GM23338 (cell line): Measurements from ENCODE around the gene CCBE1. TPM values are rescaled to one million over a fixed set of nuclear protein-coding genes. Genes with fewer than 3 reads are reported as not detected.
A peak's percentile ranks its signal among the peaks of the same experiment; 100 is the strongest.

Experiments
- ATAC-seq: fragments of 200-7000 bp; cut with Tn5 transposase; 3 replicates; pipeline ENCODE4 v1.9.1; 2020
- DNase-seq: peaks from one replicate; pipeline ENCODE4 v3.0.0-alpha.2; 2015; ENCODE audit warnings: low spot score
- H2AFZ ChIP-seq: fragments of 200-600 bp; sonication (generic); 2 replicates; pipeline ENCODE4 v1.8.0; 2016; ENCODE audit warnings: antibody characterized with exemption, mild to moderate bottlenecking, moderate library complexity
- H3F3A ChIP-seq: fragments of 200-600 bp; sonication (generic); replicated peaks from 2 replicates; pipeline ENCODE4 v1.8.0; 2017; ENCODE audit warnings: antibody characterized with exemption, mixed run types, low read depth
- H3K27ac ChIP-seq: fragments of 200-600 bp; sonication (generic); 2 replicates; pipeline ENCODE4 v1.6.1; 2016; ENCODE audit warnings: low read depth
- H3K27me3 ChIP-seq: fragments of 200-600 bp; sonication (generic); 2 replicates; pipeline ENCODE4 v1.8.0; 2016; ENCODE audit warnings: mild to moderate bottlenecking, mixed run types, moderate library complexity; ENCODE audit not compliant: insufficient read depth
- H3K36me3 ChIP-seq: fragments of 200-600 bp; sonication (generic); 2 replicates; pipeline ENCODE4 v1.8.0; 2016; ENCODE audit warnings: mild to moderate bottlenecking; ENCODE audit not compliant: insufficient read depth
- H3K4me1 ChIP-seq: fragments of 200-600 bp; sonication (generic); 2 replicates; pipeline ENCODE4 v1.8.0; 2016; ENCODE audit warnings: mild to moderate bottlenecking, moderate library complexity; ENCODE audit not compliant: insufficient read depth
- H3K4me2 ChIP-seq: fragments of 200-600 bp; sonication (generic); 2 replicates; pipeline ENCODE4 v1.7.1; 2017; ENCODE audit warnings: mixed run types
- H3K4me3 ChIP-seq: fragments of 200-600 bp; sonication (generic); 2 replicates; pipeline ENCODE4 v1.6.1; 2016; ENCODE audit warnings: mixed run types
- H3K79me2 ChIP-seq: fragments of 200-600 bp; sonication (generic); replicated peaks from 2 replicates; pipeline ENCODE4 v1.8.0; 2017; ENCODE audit warnings: mild to moderate bottlenecking; ENCODE audit not compliant: insufficient read depth
- H3K9me2 ChIP-seq: fragments of 200-600 bp; sonication (generic); 2 replicates; pipeline ENCODE4 v1.8.0; 2017; ENCODE audit not compliant: insufficient read depth
- H4K20me1 ChIP-seq: fragments of 200-600 bp; sonication (generic); replicated peaks from 2 replicates; pipeline ENCODE4 v1.8.0; 2017; ENCODE audit warnings: mild to moderate bottlenecking; ENCODE audit not compliant: insufficient read depth
- H3K27ac Mint-ChIP-seq: 2 replicates; pipeline ENCODE4 v1.8.0; 2020; ENCODE audit warnings: inconsistent platforms, mild to moderate bottlenecking, moderate library complexity, mixed read lengths
- H3K27me3 Mint-ChIP-seq: 3 replicates; pipeline ENCODE4 v1.8.0; 2022; ENCODE audit warnings: low read depth, mild to moderate bottlenecking, moderate library complexity, mixed read lengths, inconsistent platforms; ENCODE audit not compliant: insufficient read depth, poor library complexity
- H3K36me3 Mint-ChIP-seq: 3 replicates; pipeline ENCODE4 v1.8.0; 2021; ENCODE audit warnings: low read depth, mild to moderate bottlenecking, inconsistent platforms, moderate library complexity, mixed read lengths
- H3K4me1 Mint-ChIP-seq: 3 replicates; pipeline ENCODE4 v1.8.0; 2020; ENCODE audit warnings: mild to moderate bottlenecking, inconsistent platforms, mixed read lengths
- H3K4me3 Mint-ChIP-seq: 3 replicates; pipeline ENCODE4 v1.8.0; 2021; ENCODE audit warnings: moderate library complexity, mild to moderate bottlenecking, inconsistent platforms, mixed read lengths
- H3K9me3 Mint-ChIP-seq: 3 replicates; pipeline ENCODE4 v1.8.0; 2020; ENCODE audit warnings: moderate library complexity, mild to moderate bottlenecking, inconsistent platforms, mixed read lengths
- EZH2phosphoT487 ChIP-seq: fragments of 200-600 bp; sonication (generic); IDR thresholded peaks from one replicate; pipeline ENCODE4 v1.8.1; 2018; ENCODE audit warnings: antibody characterized with exemption; ENCODE audit not compliant: unreplicated experiment
- JUNB ChIP-seq: IDR thresholded peaks from one replicate; pipeline ENCODE4 v1.6.1; 2016; ENCODE audit warnings: antibody characterized with exemption; ENCODE audit not compliant: unreplicated experiment
- NANOG ChIP-seq: IDR thresholded peaks from 2 replicates; pipeline ENCODE4 v1.6.1; 2016; ENCODE audit warnings: antibody characterized with exemption, borderline replicate concordance
- ZNF114 ChIP-seq: fragments of 250-450 bp; sonication (Bioruptor Pico); IDR thresholded peaks from 2 replicates; pipeline ENCODE4 v1.5.0; 2020; ENCODE audit warnings: mild to moderate bottlenecking, moderate library complexity
- ZNF331 ChIP-seq: fragments of 250-450 bp; sonication (Bioruptor Pico); IDR thresholded peaks from 2 replicates; pipeline ENCODE4 v1.5.0; 2020; ENCODE audit warnings: low read depth, mild to moderate bottlenecking, moderate library complexity
- polyA plus RNA-seq: library from polyadenylated mRNA; unstranded; fragments of >200 nt; fragmentation: Nextera tagmentation; extraction: Ambion mirVana; gene quantifications from 2 replicates; pipeline ENCODE4 v1.2.1, GENCODE V29; 2016
- total RNA-seq: library from RNA; depleted of rRNA; stranded (reverse); fragments of >200 nt; shearing (Covaris generic); gene quantifications from 2 replicates; pipeline ENCODE4 v1.2.3, GENCODE V29; 2014
- TF ChIP-seq, protein P1 (sequence below): fragments of 250-450 bp; sonication (Bioruptor Pico); IDR thresholded peaks from 2 replicates; pipeline ENCODE4 v1.5.0; 2020; ENCODE audit warnings: mild to moderate bottlenecking, moderate library complexity
- TF ChIP-seq, protein P2 (sequence below): IDR thresholded peaks from one replicate; pipeline ENCODE4 v1.6.1; 2018; ENCODE audit warnings: antibody characterized with exemption; ENCODE audit not compliant: unreplicated experiment

CCBE1 gene
- total and polyA plus RNA-seq, 2 experiments from 2014 or later: 2.1 to 2.6 TPM

GRCh38 chr18:59700535-59700967 is 3.3 kb upstream of the CCBE1 start (continued):
- TF ChIP-seq, protein P1, sequence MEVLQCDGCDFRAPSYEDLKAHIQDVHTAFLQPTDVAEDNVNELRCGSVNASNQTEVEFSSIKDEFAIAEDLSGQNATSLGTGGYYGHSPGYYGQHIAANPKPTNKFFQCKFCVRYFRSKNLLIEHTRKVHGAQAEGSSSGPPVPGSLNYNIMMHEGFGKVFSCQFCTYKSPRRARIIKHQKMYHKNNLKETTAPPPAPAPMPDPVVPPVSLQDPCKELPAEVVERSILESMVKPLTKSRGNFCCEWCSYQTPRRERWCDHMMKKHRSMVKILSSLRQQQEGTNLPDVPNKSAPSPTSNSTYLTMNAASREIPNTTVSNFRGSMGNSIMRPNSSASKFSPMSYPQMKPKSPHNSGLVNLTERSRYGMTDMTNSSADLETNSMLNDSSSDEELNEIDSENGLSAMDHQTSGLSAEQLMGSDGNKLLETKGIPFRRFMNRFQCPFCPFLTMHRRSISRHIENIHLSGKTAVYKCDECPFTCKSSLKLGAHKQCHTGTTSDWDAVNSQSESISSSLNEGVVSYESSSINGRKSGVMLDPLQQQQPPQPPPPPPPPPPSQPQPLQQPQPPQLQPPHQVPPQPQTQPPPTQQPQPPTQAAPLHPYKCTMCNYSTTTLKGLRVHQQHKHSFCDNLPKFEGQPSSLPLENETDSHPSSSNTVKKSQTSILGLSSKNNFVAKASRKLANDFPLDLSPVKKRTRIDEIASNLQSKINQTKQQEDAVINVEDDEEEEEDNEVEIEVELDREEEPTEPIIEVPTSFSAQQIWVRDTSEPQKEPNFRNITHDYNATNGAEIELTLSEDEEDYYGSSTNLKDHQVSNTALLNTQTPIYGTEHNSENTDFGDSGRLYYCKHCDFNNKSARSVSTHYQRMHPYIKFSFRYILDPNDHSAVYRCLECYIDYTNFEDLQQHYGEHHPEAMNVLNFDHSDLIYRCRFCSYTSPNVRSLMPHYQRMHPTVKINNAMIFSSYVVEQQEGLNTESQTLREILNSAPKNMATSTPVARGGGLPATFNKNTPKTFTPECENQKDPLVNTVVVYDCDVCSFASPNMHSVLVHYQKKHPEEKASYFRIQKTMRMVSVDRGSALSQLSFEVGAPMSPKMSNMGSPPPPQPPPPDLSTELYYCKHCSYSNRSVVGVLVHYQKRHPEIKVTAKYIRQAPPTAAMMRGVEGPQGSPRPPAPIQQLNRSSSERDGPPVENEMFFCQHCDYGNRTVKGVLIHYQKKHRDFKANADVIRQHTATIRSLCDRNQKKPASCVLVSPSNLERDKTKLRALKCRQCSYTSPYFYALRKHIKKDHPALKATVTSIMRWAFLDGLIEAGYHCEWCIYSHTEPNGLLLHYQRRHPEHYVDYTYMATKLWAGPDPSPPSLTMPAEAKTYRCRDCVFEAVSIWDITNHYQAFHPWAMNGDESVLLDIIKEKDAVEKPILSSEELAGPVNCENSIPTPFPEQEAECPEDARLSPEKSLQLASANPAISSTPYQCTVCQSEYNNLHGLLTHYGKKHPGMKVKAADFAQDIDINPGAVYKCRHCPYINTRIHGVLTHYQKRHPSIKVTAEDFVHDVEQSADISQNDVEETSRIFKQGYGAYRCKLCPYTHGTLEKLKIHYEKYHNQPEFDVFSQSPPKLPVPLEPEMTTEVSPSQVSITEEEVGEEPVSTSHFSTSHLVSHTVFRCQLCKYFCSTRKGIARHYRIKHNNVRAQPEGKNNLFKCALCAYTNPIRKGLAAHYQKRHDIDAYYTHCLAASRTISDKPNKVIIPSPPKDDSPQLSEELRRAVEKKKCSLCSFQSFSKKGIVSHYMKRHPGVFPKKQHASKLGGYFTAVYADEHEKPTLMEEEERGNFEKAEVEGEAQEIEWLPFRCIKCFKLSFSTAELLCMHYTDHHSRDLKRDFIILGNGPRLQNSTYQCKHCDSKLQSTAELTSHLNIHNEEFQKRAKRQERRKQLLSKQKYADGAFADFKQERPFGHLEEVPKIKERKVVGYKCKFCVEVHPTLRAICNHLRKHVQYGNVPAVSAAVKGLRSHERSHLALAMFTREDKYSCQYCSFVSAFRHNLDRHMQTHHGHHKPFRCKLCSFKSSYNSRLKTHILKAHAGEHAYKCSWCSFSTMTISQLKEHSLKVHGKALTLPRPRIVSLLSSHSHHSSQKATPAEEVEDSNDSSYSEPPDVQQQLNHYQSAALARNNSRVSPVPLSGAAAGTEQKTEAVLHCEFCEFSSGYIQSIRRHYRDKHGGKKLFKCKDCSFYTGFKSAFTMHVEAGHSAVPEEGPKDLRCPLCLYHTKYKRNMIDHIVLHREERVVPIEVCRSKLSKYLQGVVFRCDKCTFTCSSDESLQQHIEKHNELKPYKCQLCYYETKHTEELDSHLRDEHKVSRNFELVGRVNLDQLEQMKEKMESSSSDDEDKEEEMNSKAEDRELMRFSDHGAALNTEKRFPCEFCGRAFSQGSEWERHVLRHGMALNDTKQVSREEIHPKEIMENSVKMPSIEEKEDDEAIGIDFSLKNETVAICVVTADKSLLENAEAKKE (CRISPR knock-in tag): no peak
- TF ChIP-seq NANOG (no peak), ZNF114 (CRISPR knock-in tag) (no peak)

- Mint-ChIP-seq H3K4me3 (no peak overlapping the region), H3K4me1 (peaks cover 38% of the 10 kb centered on the region), H3K36me3 (no peaks in the 10 kb centered on the region; the same call in 2 of the 3 replicates), H3K27ac (no peak overlapping the region), H3K27me3 (peaks cover 40% of the 10 kb centered on the region), H3K9me3 (no peaks in the 10 kb centered on the region)
- Histone ChIP-seq H3K27me3 (peaks cover 48% of the 10 kb centered on the region), H4K20me1 (no peaks in the 10 kb centered on the region), H3F3A (no peaks in the 10 kb centered on the region), H3K9me2 (no peaks in the 10 kb centered on the region), H2AFZ (peak overlapping the region; percentile 63), H3K79me2 (no peaks in the 10 kb centered on the region), H3K4me3 (no peak overlapping the region), H3K36me3 (no peaks in the 10 kb centered on the region), H3K27ac (no peak overlapping the region), H3K4me2 (peak overlapping the region; percentile 57; the same call in 1 of the 2 replicates), H3K4me1 (peaks cover 47% of the 10 kb centered on the region)
- DNase-seq: peak; percentile 25
- ATAC-seq: no peak
- TF ChIP-seq ZNF331 (CRISPR knock-in tag) (no peak), EZH2phosphoT487 (no peak), NANOG (no peak), ZNF114 (CRISPR knock-in tag) (no peak), JUNB (no peak)
- TF ChIP-seq, protein P2, sequence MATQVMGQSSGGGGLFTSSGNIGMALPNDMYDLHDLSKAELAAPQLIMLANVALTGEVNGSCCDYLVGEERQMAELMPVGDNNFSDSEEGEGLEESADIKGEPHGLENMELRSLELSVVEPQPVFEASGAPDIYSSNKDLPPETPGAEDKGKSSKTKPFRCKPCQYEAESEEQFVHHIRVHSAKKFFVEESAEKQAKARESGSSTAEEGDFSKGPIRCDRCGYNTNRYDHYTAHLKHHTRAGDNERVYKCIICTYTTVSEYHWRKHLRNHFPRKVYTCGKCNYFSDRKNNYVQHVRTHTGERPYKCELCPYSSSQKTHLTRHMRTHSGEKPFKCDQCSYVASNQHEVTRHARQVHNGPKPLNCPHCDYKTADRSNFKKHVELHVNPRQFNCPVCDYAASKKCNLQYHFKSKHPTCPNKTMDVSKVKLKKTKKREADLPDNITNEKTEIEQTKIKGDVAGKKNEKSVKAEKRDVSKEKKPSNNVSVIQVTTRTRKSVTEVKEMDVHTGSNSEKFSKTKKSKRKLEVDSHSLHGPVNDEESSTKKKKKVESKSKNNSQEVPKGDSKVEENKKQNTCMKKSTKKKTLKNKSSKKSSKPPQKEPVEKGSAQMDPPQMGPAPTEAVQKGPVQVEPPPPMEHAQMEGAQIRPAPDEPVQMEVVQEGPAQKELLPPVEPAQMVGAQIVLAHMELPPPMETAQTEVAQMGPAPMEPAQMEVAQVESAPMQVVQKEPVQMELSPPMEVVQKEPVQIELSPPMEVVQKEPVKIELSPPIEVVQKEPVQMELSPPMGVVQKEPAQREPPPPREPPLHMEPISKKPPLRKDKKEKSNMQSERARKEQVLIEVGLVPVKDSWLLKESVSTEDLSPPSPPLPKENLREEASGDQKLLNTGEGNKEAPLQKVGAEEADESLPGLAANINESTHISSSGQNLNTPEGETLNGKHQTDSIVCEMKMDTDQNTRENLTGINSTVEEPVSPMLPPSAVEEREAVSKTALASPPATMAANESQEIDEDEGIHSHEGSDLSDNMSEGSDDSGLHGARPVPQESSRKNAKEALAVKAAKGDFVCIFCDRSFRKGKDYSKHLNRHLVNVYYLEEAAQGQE: no peak
Observed at GRCh38 chr18:59699750-59700534, 2.7 kb upstream of the CCBE1 start.
